Liver (tissue), 9 donors: ENCODE results near the gene MRTFB. TPM values are rescaled to one million over a fixed set of nuclear protein-coding genes. Genes with fewer than 3 reads are reported as not detected.

Source experiments
- DNase-seq: peaks from one replicate; pipeline ENCODE4 v3.0.0-alpha.2; 2017; ENCODE audit warnings: low spot score
- H3K27ac ChIP-seq, 2 donors: one replicate each; pipeline ENCODE4 v1.7.0; 2013; ENCODE audit warnings: inconsistent platforms in 2 of 2, low read length in 2 of 2, control low read depth in 1 of 2, low read depth in 1 of 2, mild to moderate bottlenecking in 1 of 2
- H3K27me3 ChIP-seq, 4 donors: one replicate each; pipeline versions ENCODE4 v1.6.1 to v1.7.0; 2013; ENCODE audit warnings: low read length in 3 of 4, inconsistent platforms in 1 of 4, mild to moderate bottlenecking in 1 of 4, moderate library complexity in 1 of 4; ENCODE audit not compliant: control insufficient read depth in 4 of 4, insufficient read depth in 4 of 4
- H3K36me3 ChIP-seq, 4 donors: one replicate each; pipeline versions ENCODE4 v1.6.1 to v1.7.0; 2013; ENCODE audit warnings: low read length in 3 of 4, mild to moderate bottlenecking in 3 of 4, low read depth in 1 of 4, moderate library complexity in 1 of 4; ENCODE audit not compliant: control insufficient read depth in 4 of 4, insufficient read depth in 3 of 4
- H3K4me1 ChIP-seq, 4 donors: one replicate each; pipeline versions ENCODE4 v1.6.1 to v1.7.0; 2013; ENCODE audit warnings: low read length in 3 of 4, mild to moderate bottlenecking in 3 of 4, moderate library complexity in 1 of 4; ENCODE audit not compliant: control insufficient read depth in 4 of 4, insufficient read depth in 4 of 4
- H3K4me3 ChIP-seq, 3 donors: one replicate each; pipeline versions ENCODE4 v1.6.1 to v1.7.0; 2013; ENCODE audit warnings: low read length in 3 of 3, control low read depth in 1 of 3, low read depth in 1 of 3, mild to moderate bottlenecking in 1 of 3
- H3K9ac ChIP-seq, 2 donors: one replicate each; pipeline ENCODE4 v1.7.0; 2013; ENCODE audit warnings: low read length in 2 of 2, mild to moderate bottlenecking in 2 of 2, moderate library complexity in 2 of 2, control low read depth in 1 of 2, low read depth in 1 of 2
- H3K9me3 ChIP-seq, 4 donors: one replicate each; pipeline versions ENCODE4 v1.6.1 to v1.7.0; 2013; ENCODE audit warnings: low read length in 3 of 4; ENCODE audit not compliant: control insufficient read depth in 4 of 4
- ATF3 ChIP-seq: IDR thresholded peaks from 2 replicates; pipeline ENCODE4 v1.6.1; 2016; ENCODE audit warnings: antibody characterized with exemption
- CTCF ChIP-seq: fragments of 150-350 bp; IDR thresholded peaks from 2 replicates; pipeline ENCODE4 v1.5.1; 2017; ENCODE audit warnings: improper control_type of control experiment, low read depth, low read length; ENCODE audit not compliant: missing input control
- EGR1 ChIP-seq, 2 donors: IDR thresholded peaks; 2 replicates each; pipeline ENCODE4 v1.6.1; 2016 to 2018; ENCODE audit warnings: antibody characterized with exemption in 2 of 2, low read depth in 2 of 2
- FOXA1 ChIP-seq: IDR thresholded peaks from 2 replicates; pipeline ENCODE4 v1.6.1; 2016; ENCODE audit warnings: antibody characterized with exemption
- FOXA2 ChIP-seq: IDR thresholded peaks from 2 replicates; pipeline ENCODE4 v1.6.1; 2016; ENCODE audit warnings: antibody characterized with exemption
- GABPA ChIP-seq, 2 donors: IDR thresholded peaks in 1 of 2; conservative IDR thresholded peaks in 1 of 2; 2 replicates each; pipeline ENCODE4 v1.6.1; 2016; ENCODE audit warnings: antibody characterized with exemption in 2 of 2, mild to moderate bottlenecking in 1 of 2, moderate library complexity in 1 of 2
- HNF4A ChIP-seq, 2 donors: conservative IDR thresholded peaks; 2 replicates each; pipeline ENCODE4 v1.6.1; 2016; ENCODE audit warnings: antibody characterized with exemption in 2 of 2, mild to moderate bottlenecking in 2 of 2
- HNF4G ChIP-seq: IDR thresholded peaks from 2 replicates; pipeline ENCODE4 v1.6.1; 2016; ENCODE audit warnings: antibody characterized with exemption
- JUND ChIP-seq, 2 donors: IDR thresholded peaks; 2 replicates each; pipeline ENCODE4 v1.6.1; 2016; ENCODE audit warnings: antibody characterized with exemption in 2 of 2
- MAX ChIP-seq: IDR thresholded peaks from 2 replicates; pipeline ENCODE4 v1.6.1; 2016; ENCODE audit warnings: antibody characterized with exemption
- RAD21 ChIP-seq, 2 donors: IDR thresholded peaks; 2 replicates each; pipeline ENCODE4 v1.6.1; 2016; ENCODE audit warnings: antibody characterized with exemption in 2 of 2, mild to moderate bottlenecking in 2 of 2
- REST ChIP-seq: IDR thresholded peaks from 2 replicates; pipeline ENCODE4 v1.6.1; 2016; ENCODE audit warnings: antibody characterized with exemption, mild to moderate bottlenecking
- RXRA ChIP-seq, 2 donors: IDR thresholded peaks; 2 replicates each; pipeline ENCODE4 v1.6.1; 2017 to 2018; ENCODE audit warnings: antibody characterized with exemption in 2 of 2, mild to moderate bottlenecking in 1 of 2
- TAF1 ChIP-seq: conservative IDR thresholded peaks from 2 replicates; pipeline ENCODE4 v1.6.1; 2016; ENCODE audit warnings: antibody characterized with exemption, mild to moderate bottlenecking
- YY1 ChIP-seq: IDR thresholded peaks from 2 replicates; pipeline ENCODE4 v1.6.1; 2016; ENCODE audit warnings: antibody characterized with exemption, mild to moderate bottlenecking
- ZBTB33 ChIP-seq: IDR thresholded peaks from 2 replicates; pipeline ENCODE4 v1.6.1; 2016; ENCODE audit warnings: antibody characterized with exemption
- WGBS: extraction: QIAGEN DNeasy Blood & Tissue Kit; methylation state at CpG from one replicate; pipeline ENCODE4 v1.1.7; 2013; 5-methylcytosine and 5-hydroxymethylcytosine counted together
- polyA plus RNA-seq, 2 donors: library from polyadenylated mRNA; stranded (reverse) in 1 of 2; unstranded in 1 of 2; fragments of 200-250 nt in 1 of 2; fragments of >200 nt in 1 of 2; fragmentation: Nextera tagmentation in 1 of 2; extraction: Ambion mirVana in 1 of 2; gene quantifications; one replicate each; pipeline versions ENCODE4 v1.2.1 to v1.2.3, GENCODE V29; 2013 to 2015
- total RNA-seq, 2 donors: library from RNA; depleted of rRNA; stranded (reverse); fragments of >200 nt; gene quantifications; one replicate each; pipeline ENCODE4 v1.2.3, GENCODE V29; 2014
- donor health status: healthy.
- donor health status: healthy.
- donor health status: healthy.
- donor health status: healthy.
- donor health status: healthy.

Gene MRTFB
- total and polyA plus RNA-seq, 4 donors, result 4.1 to 14.2 (median 5.8) TPM

GRCh38 chr16:14283786-14284185 lies 212.7 kb downstream of the MRTFB start (continued):
- TF ChIP-seq RXRA (IDR thresholded peaks at IDR 0.05), result no peak

GRCh38 chr16:14284371-14284770 lies 213.3 kb downstream of the MRTFB start:
- H3K4me3 ChIP-seq, result no peak overlapping the region
- DNase-seq, result no peak
- no peak overlapping the region for H3K27ac ChIP-seq
- H3K27me3 ChIP-seq, result no peaks in the 10 kb centered on the region
- H3K9ac ChIP-seq, result peak overlapping the region in 1 of 2 donors; percentile 74
- H3K9me3 ChIP-seq, result peaks cover 0 to 2% (median 2%) of the 10 kb centered on the region in 4 donors
- H3K4me1 ChIP-seq, result peaks cover 0 to 17% (median 10%) of the 10 kb centered on the region in 4 donors
- WGBS, result 87% methylated on average over 5 of the region's 5 CpGs
- TF ChIP-seq ZBTB33 (no peak), FOXA1 (no peak), RAD21 (IDR thresholded peaks at IDR 0.05) (no peak), YY1 (no peak), CTCF (no peak), TAF1 (no peak), FOXA2 (no peak), ATF3 (no peak), EGR1 (IDR thresholded peaks at IDR 0.05; ENCODE audit: low read depth in 2 of 2) (no peak), RXRA (IDR thresholded peaks at IDR 0.05) (no peak), GABPA (IDR thresholded peaks at IDR 0.05 in 1 of 2, conservative IDR thresholded peaks at IDR 0.05 in 1 of 2) (no peak), HNF4A (conservative IDR thresholded peaks at IDR 0.05) (no peak), HNF4G (no peak), REST (no peak), MAX (no peak), JUND (IDR thresholded peaks at IDR 0.05) (no peak)
- H3K36me3 ChIP-seq, result no peaks in the 10 kb centered on the region
